Mesendoderm (in vitro differentiated cells): ENCODE measurements around the gene DISP1.
"Not testable (repeated sequence)": the region's sequence is repeated elsewhere in the genome, so short reads cannot be mapped to it uniquely, and the experiment has no call there.

Source experiments
- DNase-seq: peaks from one replicate; pipeline ENCODE4 v3.0.0; 2013
- H2AK5ac ChIP-seq: 2 replicates; pipeline ENCODE4 v1.6.1; 2013; ENCODE audit warnings: low read length, inconsistent platforms
- H2BK120ac ChIP-seq: 2 replicates; pipeline ENCODE4 v1.6.1; 2013; ENCODE audit warnings: low read depth, mild to moderate bottlenecking, low read length, moderate library complexity, mixed read lengths
- H2BK15ac ChIP-seq: replicated peaks from 2 replicates; pipeline ENCODE4 v1.6.1; 2013; ENCODE audit warnings: low read depth, mild to moderate bottlenecking, moderate library complexity
- H2BK5ac ChIP-seq: 2 replicates; pipeline ENCODE4 v1.6.1; 2013; ENCODE audit warnings: low read length, inconsistent platforms
- H3K18ac ChIP-seq: 2 replicates; pipeline ENCODE4 v1.6.1; 2013; ENCODE audit warnings: mild to moderate bottlenecking, low read length, mixed read lengths
- H3K23ac ChIP-seq: one replicate; pipeline ENCODE4 v1.6.1; 2013; ENCODE audit warnings: low read length
- H3K27ac ChIP-seq: 2 replicates; pipeline ENCODE4 v1.5.1; 2013; ENCODE audit warnings: low read depth, mild to moderate bottlenecking, inconsistent platforms, low read length, moderate library complexity
- H3K27me3 ChIP-seq: 2 replicates; pipeline ENCODE4 v1.6.1; 2013; ENCODE audit warnings: low read length, control low read depth, mild to moderate bottlenecking, inconsistent platforms; ENCODE audit not compliant: insufficient read depth, poor library complexity
- H3K36me3 ChIP-seq: 2 replicates; pipeline ENCODE4 v1.6.1; 2013; ENCODE audit warnings: low read length, inconsistent platforms; ENCODE audit not compliant: control insufficient read depth, insufficient read depth
- H3K4ac ChIP-seq: one replicate; pipeline ENCODE4 v1.6.1; 2013; ENCODE audit warnings: low read depth, mild to moderate bottlenecking, low read length, moderate library complexity
- H3K4me1 ChIP-seq: 2 replicates; pipeline ENCODE4 v1.6.1; 2013; ENCODE audit warnings: low read depth, low read length, inconsistent platforms; ENCODE audit not compliant: control insufficient read depth
- H3K4me2 ChIP-seq: 2 replicates; pipeline ENCODE4 v1.6.1; 2013; ENCODE audit warnings: low read length
- H3K4me3 ChIP-seq: 2 replicates; pipeline ENCODE4 v1.5.1; 2013; ENCODE audit warnings: mild to moderate bottlenecking, low read length
- H3K56ac ChIP-seq: one replicate; pipeline ENCODE4 v1.6.1; 2013; ENCODE audit warnings: low read length
- H3K79me1 ChIP-seq: 2 replicates; pipeline ENCODE4 v1.6.1; 2013; ENCODE audit warnings: low read length, inconsistent platforms
- H3K79me2 ChIP-seq: 2 replicates; pipeline ENCODE4 v1.6.1; 2013; ENCODE audit warnings: mild to moderate bottlenecking, low read length; ENCODE audit not compliant: control insufficient read depth, insufficient read depth
- H3K9ac ChIP-seq: 2 replicates; pipeline ENCODE4 v1.6.1; 2013; ENCODE audit warnings: low read length, inconsistent platforms
- H4K5ac ChIP-seq: one replicate; pipeline ENCODE4 v1.6.1; 2013; ENCODE audit warnings: low read length
- H4K8ac ChIP-seq: one replicate; pipeline ENCODE4 v1.6.1; 2013; ENCODE audit warnings: low read depth, mild to moderate bottlenecking, control low read depth, low read length, moderate library complexity
- whole genome bisulfite sequencing: extraction: QIAGEN DNeasy Blood & Tissue Kit; methylation state at CpG from one replicate; pipeline ENCODE4 v1.1.7; 2013; ENCODE audit warnings: low lambda C conversion rate, missing lambda C conversion rate; ENCODE audit not compliant: insufficient coverage; ENCODE audit errors: extremely low coverage; 5-methylcytosine and 5-hydroxymethylcytosine counted together

The DISP1 gene

DNA sequence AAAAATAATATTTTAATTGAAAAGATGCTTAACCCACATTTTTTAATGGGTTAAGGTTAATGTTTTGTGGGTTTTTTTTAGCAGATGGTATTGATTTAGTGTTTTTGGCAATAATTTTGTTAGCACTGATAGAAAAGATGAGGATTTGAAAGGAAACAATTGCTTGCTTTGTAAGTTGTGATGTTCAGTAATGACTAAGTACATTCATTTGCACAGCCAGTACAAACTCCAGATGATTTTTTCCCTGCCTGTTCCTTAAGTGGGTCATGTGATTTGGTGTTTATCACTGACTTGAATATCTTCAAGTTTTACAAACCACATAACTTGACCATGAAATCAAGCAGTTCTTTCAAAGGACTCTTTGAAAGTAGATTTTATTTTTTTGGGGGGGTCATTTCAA is 15.0 kb downstream of the DISP1 start:
- H3K27ac ChIP-seq, result no peak overlapping the region
- H4K5ac ChIP-seq, result no peak overlapping the region
- no peak overlapping the region for H3K56ac ChIP-seq
- DNase-seq, result no peak
- no peak overlapping the region for H3K9ac ChIP-seq
- no peaks in the 10 kb centered on the region for H3K79me2 ChIP-seq
- no peak overlapping the region for H3K23ac ChIP-seq
- H3K4ac ChIP-seq, result no peak overlapping the region
- H2BK15ac ChIP-seq, result no peak overlapping the region
- H4K8ac ChIP-seq, result no peak overlapping the region
- no peak overlapping the region for H3K18ac ChIP-seq
- no peak overlapping the region for H2BK5ac ChIP-seq
- H3K27me3 ChIP-seq, result no peaks in the 10 kb centered on the region
- H3K4me3 ChIP-seq, result no peak overlapping the region
- no peaks in the 10 kb centered on the region for H3K4me1 ChIP-seq
- no peaks in the 10 kb centered on the region for H3K36me3 ChIP-seq
- H2AK5ac ChIP-seq, result no peak overlapping the region
- H3K4me2 ChIP-seq, result no peak overlapping the region
- H3K79me1 ChIP-seq, result no peaks in the 10 kb centered on the region
- no peak overlapping the region for H2BK120ac ChIP-seq

DNA sequence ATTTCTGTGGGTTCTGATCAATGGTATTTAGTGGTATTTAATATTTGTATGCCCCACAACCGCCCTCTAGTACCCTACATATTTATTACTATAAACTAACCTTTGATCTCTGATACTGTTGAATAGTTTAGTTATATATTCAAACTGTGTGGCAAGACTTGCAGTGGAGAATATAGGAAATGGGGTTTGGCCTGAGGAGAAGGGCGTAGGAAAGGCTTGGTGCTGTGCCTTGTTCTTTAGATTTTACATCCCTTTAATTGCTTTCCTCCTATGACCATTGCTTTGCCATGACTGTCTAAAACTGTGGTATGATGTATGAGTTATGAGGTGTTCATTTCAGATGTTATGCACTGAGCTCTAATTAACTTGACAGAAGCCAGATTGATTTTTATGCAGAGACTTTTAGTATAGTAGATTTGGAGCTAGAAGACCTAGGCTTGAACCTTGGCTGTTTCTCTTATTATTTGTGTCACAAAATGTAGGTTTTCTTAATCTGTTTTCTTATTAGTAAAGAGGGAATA is 18.6 kb downstream of the DISP1 start:
- H3K79me2 ChIP-seq, result no peaks in the 10 kb centered on the region
- no peak overlapping the region for H3K27ac ChIP-seq
- no peaks in the 10 kb centered on the region for H3K27me3 ChIP-seq
- no peak overlapping the region for H2BK15ac ChIP-seq
- H3K23ac ChIP-seq, result no peak overlapping the region
- H3K4me1 ChIP-seq, result no peaks in the 10 kb centered on the region
- H2BK5ac ChIP-seq, result no peak overlapping the region
- H4K8ac ChIP-seq, result no peak overlapping the region
- WGBS, result no CpG with 5 or more reads among the region's 2 CpGs
- no peak overlapping the region for H3K4ac ChIP-seq
- no peak overlapping the region for H3K9ac ChIP-seq
- H3K4me3 ChIP-seq, result no peak overlapping the region
- H2AK5ac ChIP-seq, result no peak overlapping the region
- no peaks in the 10 kb centered on the region for H3K79me1 ChIP-seq
- H3K18ac ChIP-seq, result no peak overlapping the region
- no peak overlapping the region for H2BK120ac ChIP-seq
- no peak overlapping the region for H3K4me2 ChIP-seq
- no peaks in the 10 kb centered on the region for H3K36me3 ChIP-seq
- H3K56ac ChIP-seq, result no peak overlapping the region
- H4K5ac ChIP-seq, result no peak overlapping the region
- no peak for DNase-seq

DNA sequence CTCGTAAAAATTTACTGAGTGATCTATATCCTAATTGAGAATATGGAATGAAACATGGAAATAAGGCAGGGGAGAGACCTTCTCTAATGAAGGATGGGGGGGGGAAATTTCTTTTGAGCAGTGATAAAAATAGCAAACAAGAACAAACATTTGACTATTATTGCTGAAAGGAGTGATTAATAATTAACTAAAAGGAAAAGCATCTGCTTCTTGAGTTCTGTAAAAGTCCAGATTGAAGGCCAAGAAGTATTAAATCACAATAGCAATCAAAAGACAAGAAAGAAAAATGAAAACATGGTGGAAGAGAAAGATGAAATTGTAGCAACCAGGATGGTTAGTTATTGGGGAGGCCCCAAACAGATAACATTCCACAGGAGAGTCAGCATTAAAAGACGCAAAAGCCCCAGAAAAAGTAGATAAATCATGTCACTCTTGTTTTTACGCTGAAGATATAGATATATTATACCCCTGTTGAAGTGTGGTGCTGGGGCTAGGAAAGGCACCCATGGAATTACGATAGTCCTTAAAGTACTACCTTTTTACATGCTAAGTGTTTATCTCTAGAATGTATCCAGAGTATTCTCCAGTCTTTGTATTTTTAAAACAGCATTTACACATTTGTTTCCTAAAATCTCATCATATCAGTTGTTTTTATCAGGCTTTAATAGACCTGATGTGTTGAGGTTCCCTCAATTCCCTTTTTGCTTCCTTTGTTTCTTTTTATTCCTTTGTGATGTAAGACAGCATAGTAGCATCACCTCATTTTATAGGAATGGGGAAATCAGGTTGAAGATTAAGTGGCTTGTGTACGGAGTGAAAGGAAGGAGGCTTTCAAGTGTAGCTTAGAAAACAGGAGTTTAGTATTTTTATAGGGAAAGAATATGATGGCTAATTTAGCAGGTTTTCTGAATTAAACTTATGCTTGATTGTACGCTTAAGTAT is 28.9 kb downstream of the DISP1 start:
- Histone ChIP-seq H4K8ac (no peak overlapping the region), H3K23ac (no peak overlapping the region), H3K79me2 (no peaks in the 10 kb centered on the region), H2AK5ac (no peak overlapping the region), H3K4me2 (no peak overlapping the region), H3K4ac (no peak overlapping the region), H3K9ac (no peak overlapping the region), H3K18ac (peak overlapping the region; percentile 39), H2BK15ac (no peak overlapping the region), H3K36me3 (no peaks in the 10 kb centered on the region), H2BK120ac (no peak overlapping the region), H4K5ac (no peak overlapping the region), H3K79me1 (no peaks in the 10 kb centered on the region), H3K4me1 (no peaks in the 10 kb centered on the region), H3K4me3 (no peak overlapping the region), H2BK5ac (no peak overlapping the region), H3K27ac (no peak overlapping the region), H3K56ac (no peak overlapping the region), H3K27me3 (no peaks in the 10 kb centered on the region)
- no CpG with 5 or more reads among the region's 6 CpGs for WGBS
- DNase-seq, result peak; percentile 85

DNA sequence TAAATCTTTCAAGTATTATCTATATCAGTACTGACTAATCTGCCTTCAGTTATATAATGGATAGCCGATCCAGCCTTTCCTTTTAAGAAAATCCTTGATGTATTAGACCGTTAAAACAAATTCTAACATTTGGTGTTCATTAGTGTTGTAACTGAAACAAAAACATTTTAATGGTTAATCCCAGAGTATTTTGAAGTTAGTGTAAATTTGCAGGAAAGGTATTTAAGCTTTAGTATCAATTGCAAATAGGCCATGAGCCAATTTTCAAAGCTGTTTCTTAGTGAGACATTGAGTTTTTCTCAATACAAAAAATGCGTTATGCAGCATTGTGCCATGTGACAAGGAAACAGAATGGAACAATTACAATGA is 29.6 kb downstream of the DISP1 start:
- Histone ChIP-seq H2BK15ac (no peak overlapping the region), H2BK5ac (no peak overlapping the region), H3K79me1 (no peaks in the 10 kb centered on the region), H2AK5ac (no peak overlapping the region), H3K18ac (no peak overlapping the region), H4K5ac (no peak overlapping the region), H3K9ac (no peak overlapping the region), H3K4me2 (no peak overlapping the region), H3K79me2 (no peaks in the 10 kb centered on the region), H3K4me1 (no peaks in the 10 kb centered on the region), H3K4me3 (no peak overlapping the region), H4K8ac (no peak overlapping the region), H3K36me3 (no peaks in the 10 kb centered on the region), H3K27me3 (no peaks in the 10 kb centered on the region), H2BK120ac (no peak overlapping the region), H3K4ac (no peak overlapping the region), H3K23ac (no peak overlapping the region), H3K27ac (no peak overlapping the region), H3K56ac (no peak overlapping the region)
- WGBS, result no CpG with 5 or more reads among the region's 3 CpGs
- no peak for DNase-seq

DNA sequence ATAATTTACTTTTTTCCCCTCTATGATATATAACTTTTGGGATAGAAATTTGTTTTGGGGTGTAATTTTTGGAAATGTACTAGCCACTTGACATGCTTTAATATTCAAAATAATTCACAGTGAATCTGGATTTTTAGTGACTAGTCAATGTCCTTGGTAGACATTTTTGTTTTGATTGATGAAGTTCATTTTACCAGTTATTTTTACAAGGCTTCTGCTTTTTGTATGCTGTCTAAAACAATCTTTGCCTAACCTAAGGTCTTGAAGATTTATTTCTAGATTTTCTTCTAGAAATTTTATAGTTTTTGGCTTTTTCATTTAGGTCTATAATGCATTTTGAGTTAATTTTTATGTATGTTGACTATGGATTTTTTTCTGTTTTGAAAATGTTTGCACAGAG is 30.9 kb downstream of the DISP1 start:
- Histone ChIP-seq H3K4me1 (no peaks in the 10 kb centered on the region), H2AK5ac (no peak overlapping the region), H2BK5ac (no peak overlapping the region), H3K23ac (no peak overlapping the region), H3K79me1 (no peaks in the 10 kb centered on the region), H3K56ac (no peak overlapping the region), H3K4ac (no peak overlapping the region), H3K18ac (no peak overlapping the region), H2BK15ac (no peak overlapping the region), H3K4me3 (no peak overlapping the region), H3K9ac (no peak overlapping the region), H4K8ac (no peak overlapping the region), H3K36me3 (no peaks in the 10 kb centered on the region), H2BK120ac (no peak overlapping the region), H3K79me2 (no peaks in the 10 kb centered on the region), H3K27ac (no peak overlapping the region), H4K5ac (no peak overlapping the region), H3K4me2 (no peak overlapping the region), H3K27me3 (no peaks in the 10 kb centered on the region)
- DNase-seq, result no peak

DNA sequence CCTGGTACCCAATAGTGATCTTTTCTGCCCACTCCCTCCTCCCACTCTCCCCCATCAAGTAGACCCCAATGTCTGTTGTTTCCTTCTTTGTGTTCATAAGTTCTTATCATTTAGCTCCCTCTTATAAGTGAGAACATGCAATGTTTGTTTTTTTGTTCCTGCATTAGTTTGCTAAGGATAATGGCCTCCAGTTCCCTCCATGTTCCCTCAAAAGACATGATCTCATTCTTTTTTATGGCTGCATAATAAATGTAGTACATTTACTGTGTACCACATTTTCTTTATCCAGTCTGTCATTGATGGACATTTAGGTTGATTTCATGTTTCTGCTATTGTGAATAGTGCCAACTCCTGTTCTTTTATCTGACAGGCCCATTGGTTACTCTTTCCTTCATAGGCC is 35.7 kb downstream of the DISP1 start:
- H3K56ac ChIP-seq, H2BK5ac ChIP-seq, H3K79me1 ChIP-seq: not testable (repeated sequence)

More for the DNA sequence above, 35.7 kb downstream of the DISP1 start:
- not testable (repeated sequence) for H3K4me2 ChIP-seq, H4K5ac ChIP-seq, H3K23ac ChIP-seq, H3K4me3 ChIP-seq, H3K9ac ChIP-seq, H3K4ac ChIP-seq, H2BK15ac ChIP-seq, H3K27ac ChIP-seq, H3K36me3 ChIP-seq, H3K27me3 ChIP-seq, DNase-seq, H3K79me2 ChIP-seq, H2BK120ac ChIP-seq, H3K4me1 ChIP-seq, H3K18ac ChIP-seq, H2AK5ac ChIP-seq, H4K8ac ChIP-seq
